Suppressor macrophage treated with lipopolysaccharide for 1 hour (primary cell): ENCODE results near the gene GPR18.

Experiments
- DNase-seq, 3 donors: peaks; one replicate each; pipeline ENCODE4 v3.0.0-alpha.2; 2020 to 2022

Gene GPR18

GRCh38 chr13:99258210-99258860 is at the start of gene GPR18:
Gene GPR18, minus strand, starts transcription at chr13:99258379. Its CDS starts 2,507 bp downstream, at chr13:99255872.
- DNase-seq = peak; percentile 26 to 63 (median 57)

- DNase-seq = peak; percentile 82 to 89 (median 89)
Measured at GRCh38 chr13:99307648-99308339, 49.6 kb upstream of the GPR18 start.

DNA sequence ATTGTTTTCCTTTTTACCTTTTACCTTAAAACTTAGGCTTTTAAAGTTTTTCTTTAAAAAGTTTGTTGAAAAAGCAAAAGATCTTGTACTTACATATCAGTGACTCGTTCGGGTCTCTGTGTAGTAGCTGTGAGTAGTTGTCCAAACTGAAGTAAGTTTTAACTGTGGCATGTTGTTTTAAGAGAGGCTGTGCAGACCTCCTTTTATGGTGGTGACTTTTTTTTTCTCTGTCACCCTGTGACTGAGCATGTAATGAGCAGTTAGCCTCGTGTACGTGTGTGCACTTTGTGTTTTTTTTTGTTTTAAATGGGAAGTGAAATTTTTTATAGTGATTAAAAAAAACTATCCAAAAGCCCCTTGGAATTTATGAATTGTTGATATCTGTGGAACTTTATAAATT is 49.1 kb upstream of the GPR18 start, which contains the start of gene GPR183:
GPR183 (minus strand) TSS at position 153 of the 400 bp plus-strand sequence. CDS start 11,254 bp downstream, outside the sequence.
- DNase-seq = peak; percentile 84 to 96 (median 92)

DNA sequence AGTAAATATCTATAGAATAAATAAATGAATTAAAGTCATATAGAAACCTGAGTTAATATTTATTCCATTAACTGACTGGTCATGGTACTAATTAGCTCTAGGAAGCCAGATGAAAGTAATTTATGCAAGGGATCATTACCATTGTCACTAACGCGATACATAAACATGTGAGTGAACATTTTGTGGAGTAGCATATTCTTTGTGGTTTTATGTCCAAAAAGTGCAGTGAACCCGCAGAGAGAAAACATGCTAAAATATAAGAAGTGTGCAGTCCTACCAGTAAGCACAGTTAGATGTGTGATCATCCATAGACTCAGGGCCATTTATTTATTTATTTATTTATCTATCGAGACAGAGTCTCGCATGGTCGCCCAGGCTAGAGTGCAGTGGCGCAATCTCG is 47.4 kb upstream of the GPR18 start:
- DNase-seq = peak in 2 of 3 donors; percentile 34 to 35

DNA sequence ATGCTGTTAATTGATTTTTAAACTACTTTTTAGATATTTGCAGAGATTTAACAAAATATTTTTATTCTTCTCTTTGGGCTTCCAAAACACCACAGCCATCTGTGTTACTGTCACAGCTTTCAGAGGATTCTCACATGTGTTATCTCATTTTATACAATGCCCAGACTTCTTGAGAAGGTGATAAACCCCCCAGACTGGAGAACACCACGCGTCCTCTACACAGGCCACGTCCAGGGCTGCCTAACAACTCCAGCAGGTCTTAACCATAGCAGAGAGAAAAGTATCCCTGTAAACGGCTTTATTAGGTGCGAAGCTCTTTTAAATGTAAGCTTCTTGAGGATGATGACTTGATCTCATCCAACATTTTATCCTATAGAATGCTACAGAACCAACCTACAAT is 47.0 kb upstream of the GPR18 start:
- DNase-seq = peak in 2 of 3 donors; percentile 33 to 41

DNA sequence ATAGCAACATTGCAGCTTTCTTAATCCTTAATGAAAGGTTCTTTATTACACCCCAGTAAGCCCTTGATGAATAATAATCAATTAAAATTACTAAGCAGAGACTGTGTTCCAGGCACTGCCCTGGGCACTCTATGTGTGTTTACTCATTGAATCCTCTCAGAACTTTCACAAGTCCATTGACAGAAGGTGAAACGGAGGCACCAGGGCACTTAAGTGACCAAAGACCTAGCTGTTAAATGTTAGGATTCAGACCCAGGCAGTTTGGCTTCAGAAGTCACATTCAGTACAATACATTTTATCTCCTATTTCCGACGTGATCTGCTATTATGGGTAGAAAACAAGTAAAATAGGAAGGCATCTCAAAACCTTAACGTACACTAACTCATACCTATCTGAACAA is 46.4 kb upstream of the GPR18 start:
- peak in 2 of 3 donors; percentile 26 to 42 for DNase-seq

- peak; percentile 73 to 76 (median 73) for DNase-seq
Measured at GRCh38 chr13:99303863-99304521, 45.8 kb upstream of the GPR18 start.

DNA sequence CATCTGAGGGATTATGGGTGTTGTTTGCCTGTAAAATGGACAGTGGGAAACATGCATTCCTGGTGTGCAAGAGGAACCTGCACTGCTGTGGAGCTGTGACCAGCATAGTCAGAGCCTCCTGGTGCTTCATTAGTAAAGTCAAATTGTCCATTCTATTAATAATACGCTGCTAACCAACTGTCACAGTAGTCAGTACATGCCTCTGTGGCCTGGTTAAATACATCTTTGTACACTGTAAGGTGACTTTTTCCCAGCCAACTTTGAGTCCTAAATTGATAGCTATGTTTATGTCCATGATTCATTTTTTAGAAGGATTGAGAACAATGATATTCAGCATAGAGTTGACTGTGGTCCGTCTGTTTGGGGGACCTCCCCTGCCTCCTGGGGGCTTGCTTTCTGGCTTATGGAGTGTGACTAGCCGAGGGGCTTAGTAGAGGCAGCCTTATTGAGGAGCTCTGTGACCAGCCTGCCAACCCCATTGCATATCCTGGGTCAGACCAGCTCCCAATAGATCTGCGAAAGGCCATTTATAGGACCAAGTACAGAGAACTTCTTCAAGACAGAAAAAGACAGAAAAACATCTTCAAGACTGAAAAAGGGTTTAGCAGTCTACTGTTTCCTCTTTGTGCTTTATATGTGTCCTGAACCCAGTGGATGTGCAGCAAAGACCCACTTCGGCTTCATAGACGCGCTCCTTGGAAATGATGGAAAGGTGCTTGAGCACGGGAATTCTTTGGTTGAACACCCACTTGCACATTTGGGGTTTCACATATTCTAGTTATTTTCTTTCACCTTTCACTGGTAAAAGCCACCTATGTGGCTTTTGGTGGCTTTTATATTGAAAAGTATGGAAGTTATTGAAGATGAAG is 44.7 kb upstream of the GPR18 start:
- DNase-seq = peak in 2 of 3 donors; percentile 33 to 52

GRCh38 chr13:99301913-99302636 is 43.9 kb upstream of the GPR18 start:
- peak in 2 of 3 donors; percentile 49 for DNase-seq

DNA sequence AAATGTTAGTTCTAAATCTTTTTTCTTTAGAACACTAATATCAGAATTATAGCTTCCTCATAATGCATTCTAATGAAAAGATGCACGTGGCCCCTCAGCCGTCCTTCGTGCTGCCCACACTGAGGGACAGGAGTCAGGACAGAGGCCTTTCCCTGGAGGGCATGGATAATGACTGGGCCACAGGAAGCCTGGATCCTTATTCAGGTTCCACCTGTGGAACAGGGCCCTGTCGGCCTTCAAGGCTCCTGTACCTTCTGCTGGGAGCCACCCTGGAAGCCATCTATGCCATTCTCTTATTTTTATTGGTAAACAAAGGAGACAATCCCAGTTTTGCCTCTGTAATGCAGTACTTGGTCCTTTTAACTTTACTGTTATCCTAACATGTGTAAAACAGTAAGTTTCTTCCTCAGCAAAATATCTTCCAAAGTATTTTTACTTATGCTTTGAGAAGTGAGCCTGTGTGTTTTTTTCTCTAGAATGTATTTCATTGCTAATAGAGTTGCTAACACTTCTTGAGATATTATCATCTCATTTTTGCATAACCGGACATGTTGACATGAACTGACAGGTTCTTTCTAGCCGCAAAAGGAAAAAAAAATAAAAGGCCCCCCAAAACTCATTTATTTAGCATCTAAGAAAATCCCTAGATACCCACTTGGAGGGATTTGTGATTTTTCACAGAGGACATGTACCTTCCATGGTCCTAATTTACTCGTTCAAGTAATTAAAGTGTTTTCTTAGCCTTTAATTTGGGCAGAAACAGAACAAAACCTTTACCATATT is 43.1 kb upstream of the GPR18 start:
- peak in 2 of 3 donors; percentile 37 to 54 for DNase-seq

DNA sequence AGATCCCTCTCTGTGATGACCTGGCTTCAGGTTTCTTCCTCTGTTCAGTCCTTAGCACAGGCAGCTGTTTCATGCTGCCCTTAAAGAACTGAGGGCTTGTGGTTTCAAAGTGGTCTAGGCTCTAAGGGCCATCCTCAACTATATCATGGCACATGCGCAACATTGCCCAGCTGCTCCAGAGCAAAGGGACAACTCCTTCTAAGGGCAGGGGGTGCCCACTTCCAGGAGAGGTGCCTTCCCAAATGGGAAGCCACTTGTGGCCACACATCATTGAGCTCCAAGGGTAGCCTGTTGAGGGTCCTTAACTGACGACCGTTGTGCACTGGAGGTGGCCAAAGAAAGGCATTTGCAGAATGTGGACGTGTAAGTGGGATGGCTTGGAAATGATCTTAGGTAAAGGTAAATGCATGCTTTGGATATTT is 41.8 kb upstream of the GPR18 start:
- peak in 2 of 3 donors; percentile 37 to 53 for DNase-seq

- peak in 2 of 3 donors; percentile 52 to 54 for DNase-seq
Measured at GRCh38 chr13:99299256-99299919, 41.2 kb upstream of the GPR18 start.

DNA sequence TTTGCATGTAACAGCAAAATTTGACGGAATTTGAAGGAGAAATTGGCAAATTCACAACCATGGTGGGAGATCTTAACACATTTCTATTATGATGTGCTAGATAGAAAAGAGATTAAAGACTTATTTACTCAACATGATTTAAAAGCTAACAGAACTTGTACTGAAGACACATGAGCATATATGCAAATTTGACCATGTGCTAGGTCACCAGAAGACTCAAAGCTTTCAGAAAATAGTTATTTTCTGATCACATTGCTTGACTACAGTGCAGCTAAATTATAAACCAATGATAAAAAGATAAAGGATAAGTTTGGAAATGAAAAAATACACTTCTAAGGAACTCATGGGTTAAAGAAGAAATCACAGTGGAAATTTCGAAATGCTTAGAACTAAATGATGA is 39.9 kb upstream of the GPR18 start:
- peak in 2 of 3 donors; percentile 19 to 43 for DNase-seq

DNA sequence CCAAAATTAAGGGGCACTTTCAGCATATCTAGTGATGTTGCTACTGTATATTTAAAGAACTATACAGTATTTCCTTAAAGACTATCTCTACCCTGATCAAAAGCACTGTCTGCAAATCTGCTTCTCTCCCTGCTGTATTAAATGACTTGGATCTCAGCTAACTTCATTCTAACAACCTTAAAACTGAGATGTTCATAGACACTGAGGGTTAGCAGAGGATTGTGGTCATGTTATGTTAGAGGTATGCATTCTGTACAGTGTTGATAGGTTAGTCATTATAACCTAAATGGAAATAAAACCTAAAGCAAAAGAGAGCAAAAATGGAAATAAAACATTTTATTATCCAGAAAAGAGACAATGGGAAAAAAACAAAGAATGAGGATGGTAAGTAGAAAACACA is 39.2 kb upstream of the GPR18 start:
- DNase-seq = peak in 1 of 3 donors; percentile 18

- peak; percentile 63 to 88 (median 82) for DNase-seq
Measured at GRCh38 chr13:99296398-99296797, 38.2 kb upstream of the GPR18 start.

GRCh38 chr13:99295488-99296252 is 37.5 kb upstream of the GPR18 start:
- DNase-seq = peak in 1 of 3 donors; percentile 26

DNA sequence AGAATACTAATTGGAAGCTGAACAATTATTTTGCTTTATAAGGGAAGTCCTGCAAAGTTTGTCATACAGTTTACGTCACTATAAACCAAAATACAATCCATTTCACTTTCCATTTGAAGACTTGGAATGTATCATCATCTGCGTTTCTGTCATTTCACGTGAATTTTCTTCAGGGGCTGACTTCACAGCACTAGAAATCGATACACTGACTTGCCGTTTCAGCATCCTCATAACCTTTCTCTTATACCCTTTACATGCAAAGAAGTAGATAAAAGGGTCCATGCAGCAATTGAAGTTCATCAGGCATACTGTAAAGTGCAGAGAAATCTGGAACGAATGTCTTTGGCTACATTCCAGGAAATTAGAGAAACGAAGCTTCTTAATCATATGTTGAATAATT is 36.8 kb upstream of the GPR18 start:
- peak in 2 of 3 donors; percentile 64 to 76 for DNase-seq

GRCh38 chr13:99294198-99294597 is 36.0 kb upstream of the GPR18 start:
- DNase-seq = peak in 1 of 3 donors; percentile 44

DNA sequence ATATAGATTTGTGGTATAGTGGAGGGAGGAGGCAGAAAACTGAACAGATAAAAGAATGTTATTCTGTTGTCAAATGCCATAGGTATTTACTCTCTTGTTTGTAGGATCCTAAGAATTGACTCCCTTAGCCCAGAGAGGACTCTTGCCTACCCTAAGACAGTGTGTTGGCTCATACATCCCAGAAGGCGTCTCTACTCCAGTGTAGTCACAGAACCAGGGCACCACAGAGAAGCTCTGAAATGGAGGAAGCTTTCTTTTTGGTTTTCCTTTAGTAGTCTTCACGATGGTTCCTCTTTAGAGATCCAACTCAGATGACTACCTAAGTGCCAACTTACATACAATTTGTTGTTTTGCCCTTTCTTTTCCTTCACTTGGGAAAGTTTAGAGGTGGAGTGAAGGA is 35.0 kb upstream of the GPR18 start:
- peak; percentile 71 to 86 (median 83) for DNase-seq
